ENCODE results near the gene AGAP1.

AGAP1 gene

DNA sequence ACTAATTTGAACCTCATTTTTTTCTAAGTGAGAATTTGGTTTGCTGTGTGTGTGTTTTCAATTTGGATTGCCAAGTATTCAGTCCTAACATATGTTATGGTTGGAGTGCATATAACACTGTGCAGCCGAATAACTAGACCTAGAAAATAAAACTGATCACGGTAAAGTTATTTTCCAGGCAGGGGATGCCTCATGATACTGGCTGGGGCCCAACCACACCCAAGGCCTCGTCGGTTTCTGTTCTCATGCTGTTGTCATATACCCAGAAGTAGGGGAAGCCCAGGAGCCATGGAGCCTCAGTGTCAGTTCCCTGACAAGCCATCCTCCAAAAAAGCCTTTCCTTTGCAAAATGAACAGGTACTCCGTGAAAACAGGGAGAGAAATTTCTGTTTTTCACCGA, 514.2 kb downstream of the AGAP1 start:
- no peak for DNase-seq (ENCODE audit: low read depth)
- TF ChIP-seq, protein P1, sequence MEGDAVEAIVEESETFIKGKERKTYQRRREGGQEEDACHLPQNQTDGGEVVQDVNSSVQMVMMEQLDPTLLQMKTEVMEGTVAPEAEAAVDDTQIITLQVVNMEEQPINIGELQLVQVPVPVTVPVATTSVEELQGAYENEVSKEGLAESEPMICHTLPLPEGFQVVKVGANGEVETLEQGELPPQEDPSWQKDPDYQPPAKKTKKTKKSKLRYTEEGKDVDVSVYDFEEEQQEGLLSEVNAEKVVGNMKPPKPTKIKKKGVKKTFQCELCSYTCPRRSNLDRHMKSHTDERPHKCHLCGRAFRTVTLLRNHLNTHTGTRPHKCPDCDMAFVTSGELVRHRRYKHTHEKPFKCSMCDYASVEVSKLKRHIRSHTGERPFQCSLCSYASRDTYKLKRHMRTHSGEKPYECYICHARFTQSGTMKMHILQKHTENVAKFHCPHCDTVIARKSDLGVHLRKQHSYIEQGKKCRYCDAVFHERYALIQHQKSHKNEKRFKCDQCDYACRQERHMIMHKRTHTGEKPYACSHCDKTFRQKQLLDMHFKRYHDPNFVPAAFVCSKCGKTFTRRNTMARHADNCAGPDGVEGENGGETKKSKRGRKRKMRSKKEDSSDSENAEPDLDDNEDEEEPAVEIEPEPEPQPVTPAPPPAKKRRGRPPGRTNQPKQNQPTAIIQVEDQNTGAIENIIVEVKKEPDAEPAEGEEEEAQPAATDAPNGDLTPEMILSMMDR (IDR thresholded peaks at IDR 0.05; ENCODE audit: insufficient read depth, low read depth, low read length, missing control alignments), result no peak
- no peak overlapping the region for H3K4me3 ChIP-seq (ENCODE audit: low read length)

GRCh38 chr2:236008857-236009256, 515.0 kb downstream of the AGAP1 start:
- no peak overlapping the region for H3K4me3 ChIP-seq (ENCODE audit: low read length)
- TF ChIP-seq, protein P1 (IDR thresholded peaks at IDR 0.05; ENCODE audit: insufficient read depth, low read depth, low read length, missing control alignments), result no peak
- no peak for DNase-seq (ENCODE audit: low read depth)

- no peak for DNase-seq (ENCODE audit: low read depth)
- TF ChIP-seq, protein P1 (IDR thresholded peaks at IDR 0.05; ENCODE audit: insufficient read depth, low read depth, low read length, missing control alignments), result no peak
- H3K4me3 ChIP-seq (ENCODE audit: low read length), result no peak overlapping the region
These were observed 517.3 kb downstream of the AGAP1 start for GRCh38 chr2:236010920-236011685.

DNA sequence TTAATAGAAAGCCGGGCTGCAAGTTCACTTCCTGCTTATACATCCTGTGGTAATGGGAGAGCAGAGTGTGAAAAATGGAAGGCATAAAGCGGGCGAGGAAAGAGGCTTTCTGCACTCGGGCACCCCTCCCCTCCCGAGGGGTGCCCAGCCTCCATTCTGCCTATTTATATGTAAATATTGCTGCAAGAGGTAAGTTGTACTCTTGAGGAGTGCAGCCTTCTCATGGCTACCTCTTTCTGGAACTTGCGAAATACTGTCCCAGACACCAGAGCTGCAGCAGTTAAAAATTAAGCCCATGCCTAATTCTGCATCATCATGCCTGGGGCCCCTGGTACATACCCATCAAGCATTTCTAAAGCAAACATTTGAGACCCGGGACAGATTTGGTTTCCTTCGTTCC, 518.3 kb downstream of the AGAP1 start:
- no peak overlapping the region for H3K4me3 ChIP-seq (ENCODE audit: low read length)
- TF ChIP-seq, protein P1 (IDR thresholded peaks at IDR 0.05; ENCODE audit: insufficient read depth, low read depth, low read length, missing control alignments), result no peak
- DNase-seq (ENCODE audit: low read depth), result no peak

GRCh38 chr2:236014408-236015131, 520.7 kb downstream of the AGAP1 start:
- no peak for DNase-seq (ENCODE audit: low read depth)
- TF ChIP-seq, protein P1 (IDR thresholded peaks at IDR 0.05; ENCODE audit: insufficient read depth, low read depth, low read length, missing control alignments), result no peak
- no peak overlapping the region for H3K4me3 ChIP-seq (ENCODE audit: low read length)

DNA sequence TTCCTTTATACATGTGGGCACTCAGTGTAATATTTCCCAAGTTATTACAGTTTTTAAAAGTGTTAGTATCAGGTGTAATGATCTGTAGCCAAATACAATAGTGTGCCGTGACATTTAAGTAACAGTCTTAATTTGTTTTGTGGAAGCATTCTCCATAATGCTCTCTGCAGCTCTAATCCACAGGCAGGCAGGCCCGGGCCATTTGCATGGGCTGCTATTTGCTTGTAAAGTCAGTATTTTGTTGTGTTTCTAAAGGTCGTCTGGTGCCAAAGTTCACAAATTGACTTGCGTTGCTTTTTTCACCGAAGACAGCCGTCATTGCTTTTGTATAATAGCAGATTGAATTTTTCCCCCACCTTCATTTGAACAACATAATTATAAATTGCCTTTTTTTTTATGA, 521.3 kb downstream of the AGAP1 start:
- TF ChIP-seq, protein P1 (IDR thresholded peaks at IDR 0.05; ENCODE audit: insufficient read depth, low read depth, low read length, missing control alignments), result no peak
- H3K4me3 ChIP-seq (ENCODE audit: low read length), result no peak overlapping the region
- no peak for DNase-seq (ENCODE audit: low read depth)

Data from epithelial cell of esophagus (primary cell).